ENCODE results near the gene ABCB6. TPM values are rescaled to one million over a fixed set of nuclear protein-coding genes. Genes with fewer than 3 reads are reported as not detected.
A peak's percentile ranks its signal among the peaks of the same experiment; 100 is the strongest.

ABCB6 gene
- total RNA-seq, 1 donor, result 27.3 TPM

- no peak overlapping the region for H3K4me3 ChIP-seq (ENCODE audit: low read depth, low read length)
- no peak for DNase-seq (ENCODE audit: low read depth)
Observed at GRCh38 chr2:219167997-219168396, 50.8 kb downstream of the ABCB6 start.

DNA sequence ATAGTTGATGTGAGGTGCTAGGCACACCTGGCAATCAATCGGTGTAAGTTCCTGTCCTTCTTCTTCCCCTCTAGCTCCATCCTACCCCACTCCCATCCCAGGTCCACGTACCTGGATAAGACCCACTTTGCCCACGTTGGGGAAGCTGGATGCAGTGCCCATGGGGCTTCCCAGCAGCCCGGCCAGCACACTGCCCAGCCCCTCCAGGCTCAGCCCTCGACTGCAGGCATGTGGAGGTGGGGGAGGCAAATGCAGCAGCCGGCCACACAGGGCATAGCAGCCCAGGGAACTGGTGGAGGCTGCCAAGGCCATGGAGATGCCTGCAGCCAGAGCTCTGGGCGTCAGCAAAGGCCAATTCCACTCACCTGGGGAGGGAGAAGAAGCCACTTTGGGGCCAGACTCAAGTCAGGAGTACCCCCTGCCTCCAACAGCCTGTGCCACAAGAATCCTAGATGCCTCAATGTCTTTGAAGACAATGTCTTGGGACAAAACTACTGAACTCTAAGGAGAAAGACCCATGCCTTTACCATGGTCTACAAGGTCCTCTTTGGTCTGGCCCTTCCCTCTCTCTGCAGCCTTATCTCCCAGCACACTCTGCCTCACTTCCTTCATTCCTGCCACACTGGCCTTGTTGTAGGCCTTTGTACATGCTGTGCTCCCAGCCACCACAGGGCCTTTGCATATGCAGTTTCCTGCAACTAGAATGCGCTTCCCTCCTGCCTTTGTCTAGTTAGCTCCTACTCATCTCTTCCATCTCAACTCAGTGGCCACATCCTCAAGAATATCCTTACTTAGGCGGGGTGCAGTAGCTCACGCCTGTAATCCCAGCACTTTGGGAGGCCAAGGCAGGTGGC, 53.5 kb downstream of the ABCB6 start:
- no peak for DNase-seq (ENCODE audit: low read depth)
- H3K4me3 ChIP-seq (ENCODE audit: low read depth, low read length), result no peak overlapping the region
- TF ChIP-seq CTCF (IDR thresholded peaks at IDR 0.05; ENCODE audit: insufficient read depth, low read length), result no peak

More at GRCh38 chr2:219167997-219168396, 50.8 kb downstream of the ABCB6 start:
- no peak for TF ChIP-seq CTCF (IDR thresholded peaks at IDR 0.05; ENCODE audit: insufficient read depth, low read length)

GRCh38 chr2:219163156-219163555, 55.6 kb downstream of the ABCB6 start:
- DNase-seq (ENCODE audit: low read depth), result no peak
- TF ChIP-seq CTCF (IDR thresholded peaks at IDR 0.05; ENCODE audit: insufficient read depth, low read length), result no peak
- no peak overlapping the region for H3K4me3 ChIP-seq (ENCODE audit: low read depth, low read length)

DNA sequence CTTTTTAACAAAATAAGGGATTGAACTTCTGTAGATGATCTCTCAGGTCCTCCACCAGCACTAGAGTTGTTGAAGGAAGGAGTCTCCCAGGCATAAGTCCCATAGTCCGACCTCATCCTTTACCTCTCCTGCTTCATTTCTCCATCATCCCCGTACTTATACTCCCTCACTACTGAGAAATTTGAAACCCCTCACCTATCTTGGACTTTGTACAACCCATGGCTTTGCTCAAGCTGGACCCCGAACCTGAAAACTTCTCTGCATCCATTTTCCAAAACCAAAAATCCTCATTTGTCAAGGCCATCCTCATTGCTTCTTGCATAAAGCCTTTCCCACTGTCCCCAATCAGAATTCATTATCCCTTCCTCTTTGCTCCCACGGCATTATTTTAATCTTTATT, 57.7 kb downstream of the ABCB6 start:
- TF ChIP-seq CTCF (IDR thresholded peaks at IDR 0.05; ENCODE audit: insufficient read depth, low read length), result no peak
- peak overlapping the region; percentile 89 for H3K4me3 ChIP-seq (ENCODE audit: low read depth, low read length)
- DNase-seq (ENCODE audit: low read depth), result no peak

GRCh38 chr2:219160186-219161017, 58.4 kb downstream of the ABCB6 start, which contains the start of gene NHEJ1:
Gene NHEJ1 (minus strand): TSS chr2:219160815. CDS start chr2:219158362, 2,453 bp downstream.
- peak; percentile 99 for TF ChIP-seq CTCF (IDR thresholded peaks at IDR 0.05; ENCODE audit: insufficient read depth, low read length)
- H3K4me3 ChIP-seq (ENCODE audit: low read depth, low read length), result peak within 1 kb of the TSS; percentile 89
- peak; percentile 93 for DNase-seq (ENCODE audit: low read depth)

Other genes with a start within 250 kb of the ABCB6 start
- gene FEV, start 233.8 kb downstream of the ABCB6 start, total RNA-seq (ENCODE audit: low replicate concordance), result not detected in 2 replicates
- gene CRYBA2, start 225.5 kb downstream of the ABCB6 start, total RNA-seq (ENCODE audit: low replicate concordance), result not detected in 2 replicates
- gene CFAP65, start 177.4 kb downstream of the ABCB6 start, total RNA-seq (ENCODE audit: low replicate concordance), result not detected in 2 replicates
- 0.09 TPM in 1 of 2 replicates, not detected in the other for gene IHH, start 158.0 kb downstream of the ABCB6 start, total RNA-seq (ENCODE audit: low replicate concordance)
- gene NHEJ1, start 58.1 kb downstream of the ABCB6 start, total RNA-seq (ENCODE audit: low replicate concordance), result 18.3 and 23.8 TPM in 2 replicates
- 1.6 and 3.1 TPM in 2 replicates for gene SLC23A3, start 48.9 kb downstream of the ABCB6 start, total RNA-seq (ENCODE audit: low replicate concordance)
- 25.7 and 41.9 TPM in 2 replicates for gene CNPPD1, start 42.0 kb downstream of the ABCB6 start, total RNA-seq (ENCODE audit: low replicate concordance)
- gene RETREG2, start 40.7 kb downstream of the ABCB6 start, total RNA-seq (ENCODE audit: low replicate concordance), result 68.1 and 76.0 TPM in 2 replicates
- 27.2 and 39.2 TPM in 2 replicates for gene ZFAND2B, start 12.2 kb downstream of the ABCB6 start, total RNA-seq (ENCODE audit: low replicate concordance)
- gene ATG9A, start 10.7 kb upstream of the ABCB6 start, total RNA-seq (ENCODE audit: low replicate concordance), result 45.1 and 56.9 TPM in 2 replicates
- gene ANKZF1, start 10.8 kb upstream of the ABCB6 start, total RNA-seq (ENCODE audit: low replicate concordance), result 23.7 and 64.5 TPM in 2 replicates
- 10.5 and 15.9 TPM in 2 replicates for gene GLB1L, start 26.5 kb upstream of the ABCB6 start, total RNA-seq (ENCODE audit: low replicate concordance)
- 16.7 and 40.2 TPM in 2 replicates for gene STK16, start 26.5 kb upstream of the ABCB6 start, total RNA-seq (ENCODE audit: low replicate concordance)
- not detected in 2 replicates for gene TUBA4B, start 34.3 kb upstream of the ABCB6 start, total RNA-seq (ENCODE audit: low replicate concordance)
- gene TUBA4A, start 35.0 kb upstream of the ABCB6 start, total RNA-seq (ENCODE audit: low replicate concordance), result 9.7 and 25.6 TPM in 2 replicates
- gene DNAJB2, start 60.4 kb upstream of the ABCB6 start, total RNA-seq (ENCODE audit: low replicate concordance), result 28.0 and 41.7 TPM in 2 replicates
- gene PTPRN, start 90.4 kb upstream of the ABCB6 start, total RNA-seq (ENCODE audit: low replicate concordance), result 0.36 and 1.8 TPM in 2 replicates
- gene RESP18, start 113.8 kb upstream of the ABCB6 start, total RNA-seq (ENCODE audit: low replicate concordance), result not detected in 2 replicates
- 33.2 and 55.0 TPM in 2 replicates for gene DNPEP, start 169.0 kb upstream of the ABCB6 start, total RNA-seq (ENCODE audit: low replicate concordance)
- 3.3 and 4.7 TPM in 2 replicates for gene DES, start 199.4 kb upstream of the ABCB6 start, total RNA-seq (ENCODE audit: low replicate concordance)
- 22.7 and 36.1 TPM in 2 replicates for gene SPEG, start 215.9 kb upstream of the ABCB6 start, total RNA-seq (ENCODE audit: low replicate concordance)